ENCODE measurements around the gene KRT10.

The KRT10 gene

DNA sequence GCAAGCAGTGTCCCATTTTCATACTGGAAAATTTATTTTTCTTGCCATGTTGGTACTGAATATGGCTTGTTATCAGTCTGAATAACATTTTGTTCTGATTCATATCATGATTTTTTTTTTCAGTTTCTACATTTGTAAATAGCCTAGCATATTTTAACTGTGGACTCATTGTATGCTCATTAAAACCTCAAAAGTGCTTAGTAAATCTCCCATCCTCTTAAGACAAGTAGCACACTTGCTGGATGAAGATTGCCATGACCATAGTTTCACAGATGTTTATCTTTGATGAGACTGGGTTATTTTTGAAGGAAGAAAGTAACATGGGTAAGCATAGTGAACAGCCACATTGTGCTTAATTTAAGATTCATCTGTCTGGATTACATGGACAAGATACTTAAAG is 878 bp downstream of the KRT10 start:
- TF ChIP-seq, protein P1, sequence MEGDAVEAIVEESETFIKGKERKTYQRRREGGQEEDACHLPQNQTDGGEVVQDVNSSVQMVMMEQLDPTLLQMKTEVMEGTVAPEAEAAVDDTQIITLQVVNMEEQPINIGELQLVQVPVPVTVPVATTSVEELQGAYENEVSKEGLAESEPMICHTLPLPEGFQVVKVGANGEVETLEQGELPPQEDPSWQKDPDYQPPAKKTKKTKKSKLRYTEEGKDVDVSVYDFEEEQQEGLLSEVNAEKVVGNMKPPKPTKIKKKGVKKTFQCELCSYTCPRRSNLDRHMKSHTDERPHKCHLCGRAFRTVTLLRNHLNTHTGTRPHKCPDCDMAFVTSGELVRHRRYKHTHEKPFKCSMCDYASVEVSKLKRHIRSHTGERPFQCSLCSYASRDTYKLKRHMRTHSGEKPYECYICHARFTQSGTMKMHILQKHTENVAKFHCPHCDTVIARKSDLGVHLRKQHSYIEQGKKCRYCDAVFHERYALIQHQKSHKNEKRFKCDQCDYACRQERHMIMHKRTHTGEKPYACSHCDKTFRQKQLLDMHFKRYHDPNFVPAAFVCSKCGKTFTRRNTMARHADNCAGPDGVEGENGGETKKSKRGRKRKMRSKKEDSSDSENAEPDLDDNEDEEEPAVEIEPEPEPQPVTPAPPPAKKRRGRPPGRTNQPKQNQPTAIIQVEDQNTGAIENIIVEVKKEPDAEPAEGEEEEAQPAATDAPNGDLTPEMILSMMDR (IDR thresholded peaks at IDR 0.05), result no peak
- intact Hi-C loops (cut with DNase I; ENCODE audit: low total_unique reads), result no loop called here
- H3K27ac ChIP-seq, result no peak overlapping the region
- peaks cover 0 to 14% (median 3%) of the 10 kb centered on the region in 4 donors for H3K4me1 ChIP-seq
- no peaks in the 10 kb centered on the region for H3K9me3 ChIP-seq
- no peaks in the 10 kb centered on the region for H3K27me3 ChIP-seq
- DNase-seq, result no peak
- peaks cover 0 to 14% (median 11%) of the 10 kb centered on the region in 3 donors for H3K36me3 ChIP-seq
- no peak overlapping the region for H3K4me3 ChIP-seq

DNA sequence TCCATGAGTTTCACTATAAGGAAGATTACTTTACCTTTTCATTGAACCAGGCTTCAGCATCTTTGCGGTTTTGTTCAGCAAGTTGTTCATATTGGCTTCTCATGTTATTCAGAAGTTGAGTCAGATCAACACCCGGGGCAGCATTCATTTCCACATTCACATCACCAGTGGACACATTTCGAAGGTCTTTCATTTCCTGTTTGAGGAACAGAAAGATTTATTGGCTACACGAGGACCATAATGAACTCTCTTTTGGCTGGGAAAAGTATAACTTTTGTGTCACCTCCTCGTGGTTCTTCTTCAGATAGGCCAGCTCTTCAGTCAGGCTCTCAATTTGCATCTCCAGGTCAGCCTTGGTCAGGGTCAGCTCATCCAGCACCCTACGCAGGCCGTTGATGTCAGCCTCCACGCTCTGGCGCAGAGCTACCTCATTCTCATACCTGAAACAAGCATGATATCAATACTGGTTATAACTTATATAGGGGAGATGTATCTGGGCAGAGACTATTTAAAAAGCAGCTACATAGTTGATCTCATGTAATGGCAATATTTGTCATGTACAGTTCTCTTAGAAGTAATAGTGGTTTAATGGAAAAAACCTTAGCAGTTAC is 2.1 kb downstream of the KRT10 start:
- Histone ChIP-seq H3K4me3 (no peak overlapping the region), H3K27ac (no peak overlapping the region)

GRCh38 chr17:40819528-40820125 is 2.8 kb downstream of the KRT10 start:
- peak in 1 of 2 donors; percentile 38 for DNase-seq
- peaks cover 0 to 14% (median 3%) of the 10 kb centered on the region in 4 donors for H3K4me1 ChIP-seq
- peak overlapping the region; percentile 60 to 77 for H3K4me3 ChIP-seq
- TF ChIP-seq, protein P1 (IDR thresholded peaks at IDR 0.05), result no peak
- H3K9me3 ChIP-seq, result no peaks in the 10 kb centered on the region
- intact Hi-C loops (cut with DNase I; ENCODE audit: low total_unique reads), result no loop called here
- peak overlapping the region; percentile 74 to 88 for H3K27ac ChIP-seq
- no peaks in the 10 kb centered on the region for H3K27me3 ChIP-seq
- H3K36me3 ChIP-seq, result peaks cover 0 to 14% (median 11%) of the 10 kb centered on the region in 3 donors

More for the DNA sequence above, 2.1 kb downstream of the KRT10 start:
- TF ChIP-seq, protein P1 (IDR thresholded peaks at IDR 0.05), result no peak
- DNase-seq, result no peak
- peaks cover 0 to 14% (median 11%) of the 10 kb centered on the region in 3 donors for H3K36me3 ChIP-seq
- H3K9me3 ChIP-seq, result no peaks in the 10 kb centered on the region
- H3K4me1 ChIP-seq, result peaks cover 0 to 14% (median 3%) of the 10 kb centered on the region in 4 donors
- no peaks in the 10 kb centered on the region for H3K27me3 ChIP-seq
- intact Hi-C loops (cut with DNase I; ENCODE audit: low total_unique reads), result no loop called here

- TF ChIP-seq, protein P1 (IDR thresholded peaks at IDR 0.05), result peak in 1 of 2 experiments; percentile 12
- intact Hi-C loops (cut with DNase I; ENCODE audit: low total_unique reads), result no loop called here
- Histone ChIP-seq H3K36me3 (peaks cover 0 to 14% (median 11%) of the 10 kb centered on the region in 3 donors), H3K9me3 (no peaks in the 10 kb centered on the region), H3K4me1 (peaks cover 0 to 14% (median 3%) of the 10 kb centered on the region in 4 donors), H3K27me3 (no peaks in the 10 kb centered on the region), H3K4me3 (peak overlapping the region; percentile 60 to 77), H3K27ac (peak overlapping the region; percentile 74 to 88)
- DNase-seq, result peak; percentile 56 to 88
Measured at GRCh38 chr17:40818733-40819527, 3.5 kb downstream of the KRT10 start.

DNA sequence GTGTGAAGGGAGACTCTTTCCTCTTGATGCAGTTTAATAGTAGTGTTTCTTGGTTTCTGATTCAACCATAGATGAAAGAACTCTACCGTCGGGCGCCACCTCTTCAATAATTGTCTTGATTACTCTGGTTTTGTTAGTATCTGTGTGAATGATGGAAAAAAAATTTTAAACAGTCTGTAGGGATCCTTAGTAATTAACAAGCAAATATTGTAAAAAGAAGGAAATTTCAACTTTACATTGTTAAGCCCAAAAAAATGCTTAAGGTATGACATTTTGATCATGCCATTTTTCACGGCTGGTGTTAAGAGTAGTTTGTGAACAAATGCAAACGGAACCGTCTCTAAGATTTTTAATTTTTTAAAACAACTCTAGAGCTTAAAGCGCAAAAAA is 4.1 kb downstream of the KRT10 start:
- intact Hi-C loops (cut with DNase I; ENCODE audit: low total_unique reads), result no loop called here
- Histone ChIP-seq H3K4me1 (peaks cover 0 to 14% (median 3%) of the 10 kb centered on the region in 4 donors), H3K9me3 (no peaks in the 10 kb centered on the region), H3K27ac (peak overlapping the region; percentile 74 to 88), H3K4me3 (peak overlapping the region; percentile 60 to 77), H3K36me3 (peaks cover 0 to 14% (median 11%) of the 10 kb centered on the region in 3 donors), H3K27me3 (no peaks in the 10 kb centered on the region)
- no peak for DNase-seq
- TF ChIP-seq, protein P1 (IDR thresholded peaks at IDR 0.05), result no peak
